ENCODE data around the gene ABAT. TPM values are rescaled to one million over a fixed set of nuclear protein-coding genes. Genes with fewer than 3 reads are reported as not detected.

The ABAT gene
- total and polyA plus RNA-seq, 2 experiments from 2014 or later = 31.2 to 59.1 TPM

DNA sequence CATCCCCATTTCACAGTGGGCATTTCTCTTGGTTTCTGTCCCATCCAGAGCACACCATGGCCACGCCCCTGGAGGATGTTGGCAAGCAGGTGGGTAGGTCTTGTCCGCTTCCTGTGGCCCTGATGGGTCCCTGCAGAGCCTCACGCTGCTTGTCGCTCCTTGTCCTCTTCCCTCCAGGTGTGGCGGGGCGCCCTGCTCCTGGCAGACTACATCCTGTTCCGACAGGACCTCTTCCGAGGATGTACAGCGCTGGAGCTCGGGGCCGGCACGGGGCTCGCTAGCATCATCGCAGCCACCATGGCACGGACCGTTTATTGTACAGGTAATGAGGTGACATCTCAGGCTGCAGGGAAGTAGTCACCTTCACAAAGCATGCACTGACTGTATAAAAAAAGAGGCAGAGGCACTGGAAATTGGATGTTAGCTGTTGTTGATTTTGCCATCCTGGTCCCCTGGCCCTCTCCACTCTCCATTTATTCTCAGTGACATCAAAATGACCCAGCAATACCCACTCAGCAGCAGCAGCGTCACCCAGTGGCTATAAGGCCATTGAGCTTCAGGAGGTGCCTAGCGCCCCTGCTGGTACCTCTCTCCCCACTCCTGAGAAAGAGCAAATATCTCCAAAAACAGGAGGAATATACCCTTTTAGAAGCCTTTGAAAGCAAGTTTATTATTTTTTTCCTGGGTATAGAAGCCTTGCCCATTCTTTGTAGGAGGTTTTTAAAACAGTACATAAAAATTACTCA, 39.3 kb upstream of the ABAT start:
- 87% methylated on average over 18 of the region's 18 CpGs for WGBS (ENCODE audit: low lambda C conversion rate, missing lambda C conversion rate)
- H3K9me3 ChIP-seq (ENCODE audit: low read depth) = no peaks in the 10 kb centered on the region
- H3K9me2 ChIP-seq (replicated peaks; ENCODE audit: insufficient read depth) = no peaks in the 10 kb centered on the region
- H3K27me3 ChIP-seq = no peaks in the 10 kb centered on the region
- peaks cover 4% of the 10 kb centered on the region for H4K20me1 ChIP-seq (ENCODE audit: insufficient read depth, poor library complexity, severe bottlenecking)
- H3K4me3 ChIP-seq = no peak overlapping the region
- DNase-seq (ENCODE audit: low spot score) = peak; percentile 55
- no peaks in the 10 kb centered on the region for H3K4me1 ChIP-seq (ENCODE audit: insufficient read depth)
- no peak for TF ChIP-seq EZH2 (IDR thresholded peaks at IDR 0.05; ENCODE audit: borderline replicate concordance)
- TF ChIP-seq, protein P1, sequence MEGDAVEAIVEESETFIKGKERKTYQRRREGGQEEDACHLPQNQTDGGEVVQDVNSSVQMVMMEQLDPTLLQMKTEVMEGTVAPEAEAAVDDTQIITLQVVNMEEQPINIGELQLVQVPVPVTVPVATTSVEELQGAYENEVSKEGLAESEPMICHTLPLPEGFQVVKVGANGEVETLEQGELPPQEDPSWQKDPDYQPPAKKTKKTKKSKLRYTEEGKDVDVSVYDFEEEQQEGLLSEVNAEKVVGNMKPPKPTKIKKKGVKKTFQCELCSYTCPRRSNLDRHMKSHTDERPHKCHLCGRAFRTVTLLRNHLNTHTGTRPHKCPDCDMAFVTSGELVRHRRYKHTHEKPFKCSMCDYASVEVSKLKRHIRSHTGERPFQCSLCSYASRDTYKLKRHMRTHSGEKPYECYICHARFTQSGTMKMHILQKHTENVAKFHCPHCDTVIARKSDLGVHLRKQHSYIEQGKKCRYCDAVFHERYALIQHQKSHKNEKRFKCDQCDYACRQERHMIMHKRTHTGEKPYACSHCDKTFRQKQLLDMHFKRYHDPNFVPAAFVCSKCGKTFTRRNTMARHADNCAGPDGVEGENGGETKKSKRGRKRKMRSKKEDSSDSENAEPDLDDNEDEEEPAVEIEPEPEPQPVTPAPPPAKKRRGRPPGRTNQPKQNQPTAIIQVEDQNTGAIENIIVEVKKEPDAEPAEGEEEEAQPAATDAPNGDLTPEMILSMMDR (IDR thresholded peaks at IDR 0.05; ENCODE audit: poor library complexity) = peak; percentile 51
- no peak overlapping the region for H3K27ac ChIP-seq
- H3K4me2 ChIP-seq = no peak overlapping the region
- no peak overlapping the region for H2AFZ ChIP-seq
- peaks cover 4% of the 10 kb centered on the region for H3K36me3 ChIP-seq (replicated peaks; ENCODE audit: insufficient read depth, low read depth)
- H3K79me2 ChIP-seq = no peaks in the 10 kb centered on the region

DNA sequence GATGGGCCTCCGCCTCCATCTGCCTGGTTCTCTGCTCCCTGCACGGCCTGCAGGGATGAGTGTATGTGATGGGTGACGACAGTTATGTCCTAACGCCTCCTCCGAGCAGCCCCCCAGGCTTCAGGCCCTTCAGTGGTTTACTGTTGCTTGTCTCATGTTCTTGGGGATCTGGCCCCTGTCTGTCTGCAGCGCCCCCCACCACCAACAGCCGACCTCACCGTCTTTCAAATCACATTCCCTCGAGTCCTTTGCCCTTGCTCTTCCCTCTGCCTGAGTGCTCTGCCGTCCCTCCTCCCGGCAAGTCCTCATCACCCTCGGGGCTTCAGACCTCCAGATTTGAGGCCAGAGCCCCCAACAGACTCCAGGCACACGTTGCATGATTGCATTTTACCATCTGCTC, 34.7 kb upstream of the ABAT start:
- no peak overlapping the region for H2AFZ ChIP-seq
- no peaks in the 10 kb centered on the region for H3K27me3 ChIP-seq
- no peaks in the 10 kb centered on the region for H4K20me1 ChIP-seq (ENCODE audit: insufficient read depth, poor library complexity, severe bottlenecking)
- H3K27ac ChIP-seq = no peak overlapping the region
- no peaks in the 10 kb centered on the region for H3K79me2 ChIP-seq
- no peaks in the 10 kb centered on the region for H3K9me2 ChIP-seq (replicated peaks; ENCODE audit: insufficient read depth)
- no peaks in the 10 kb centered on the region for H3K36me3 ChIP-seq (replicated peaks; ENCODE audit: insufficient read depth, low read depth)
- no peak for DNase-seq (ENCODE audit: low spot score)
- no peaks in the 10 kb centered on the region for H3K4me1 ChIP-seq (ENCODE audit: insufficient read depth)
- WGBS (ENCODE audit: low lambda C conversion rate, missing lambda C conversion rate) = 87% methylated on average over 11 of the region's 13 CpGs
- no peak overlapping the region for H3K4me2 ChIP-seq
- TF ChIP-seq, protein P1 (IDR thresholded peaks at IDR 0.05; ENCODE audit: poor library complexity) = no peak
- no peak for TF ChIP-seq EZH2 (IDR thresholded peaks at IDR 0.05; ENCODE audit: borderline replicate concordance)
- TF ChIP-seq EZH2phosphoT487 (IDR thresholded peaks at IDR 0.05; ENCODE audit: low read depth, severe bottlenecking, unreplicated experiment) = no peak
- H3K9me3 ChIP-seq (ENCODE audit: low read depth) = no peaks in the 10 kb centered on the region
- H3K4me3 ChIP-seq = no peak overlapping the region

DNA sequence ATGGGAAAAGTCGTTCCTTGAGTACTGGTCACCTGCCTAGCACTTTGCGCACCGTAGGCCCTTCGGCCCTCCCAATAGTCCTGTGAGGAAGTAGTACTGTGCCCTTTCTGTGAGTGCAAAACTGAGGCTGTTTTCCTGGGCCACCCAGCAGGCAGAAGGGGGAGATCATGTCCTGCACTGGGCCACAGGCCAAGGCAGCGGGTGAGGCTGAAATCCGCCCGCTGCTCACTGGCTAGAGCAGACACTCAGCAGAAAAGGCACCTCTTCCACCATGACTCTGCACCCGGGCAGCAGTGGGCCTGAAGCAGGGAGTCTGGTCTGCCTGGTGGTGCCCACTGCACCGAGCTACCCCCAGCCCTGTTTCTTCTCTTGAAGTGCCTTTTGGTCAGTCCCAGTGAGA, 32.7 kb upstream of the ABAT start:
- Histone ChIP-seq H3K36me3 (replicated peaks; ENCODE audit: insufficient read depth, low read depth) (no peaks in the 10 kb centered on the region), H3K27me3 (no peaks in the 10 kb centered on the region), H3K4me3 (no peak overlapping the region), H3K4me1 (ENCODE audit: insufficient read depth) (no peaks in the 10 kb centered on the region), H3K9me2 (replicated peaks; ENCODE audit: insufficient read depth) (no peaks in the 10 kb centered on the region), H3K9me3 (ENCODE audit: low read depth) (no peaks in the 10 kb centered on the region), H3K27ac (no peak overlapping the region), H4K20me1 (ENCODE audit: insufficient read depth, poor library complexity, severe bottlenecking) (no peaks in the 10 kb centered on the region), H3K4me2 (no peak overlapping the region), H2AFZ (no peak overlapping the region), H3K79me2 (no peaks in the 10 kb centered on the region)
- TF ChIP-seq, protein P1 (IDR thresholded peaks at IDR 0.05; ENCODE audit: poor library complexity) = no peak
- TF ChIP-seq EZH2 (IDR thresholded peaks at IDR 0.05; ENCODE audit: borderline replicate concordance) (no peak), EZH2phosphoT487 (IDR thresholded peaks at IDR 0.05; ENCODE audit: low read depth, severe bottlenecking, unreplicated experiment) (no peak)
- 76% methylated on average over 9 of the region's 9 CpGs for WGBS (ENCODE audit: low lambda C conversion rate, missing lambda C conversion rate)
- no peak for DNase-seq (ENCODE audit: low spot score)
